GM12878 (cell line): ENCODE data around the gene KDM4C. TPM values are rescaled to one million over a fixed set of nuclear protein-coding genes. Genes with fewer than 3 reads are reported as not detected.

Source experiments
- ATAC-seq: fragments of 200-7000 bp; cut with Tn5 transposase; 3 replicates; pipeline ENCODE4 v1.9.1; 2020; ENCODE audit warnings: mild to moderate bottlenecking, moderate library complexity
- BruUV-seq: library from RNA; stranded (reverse); fragments of 400-500 nt; replicated peaks from 2 replicates; lab custom pipeline; 2021; lab: Mats Ljungman, UMichigan
- CTCF ChIA-PET: fragments of 300-600 bp; sonication (Branson Sonifier 250); formaldehyde crosslinking; extraction: SDS; loops from one replicate; lab custom pipeline; 2021; ENCODE audit warnings: inconsistent platforms; lab: Yijun Ruan, JAX
- POLR2A ChIA-PET: fragments of 350-600 bp; formaldehyde crosslinking; extraction: SDS; loops from one replicate; lab custom pipeline; 2021; ENCODE audit warnings: inconsistent platforms; lab: Charles Lee
- RAD21 ChIA-PET: fragments of 300-600 bp; sonication (Branson Sonifier 250); formaldehyde crosslinking; loops from one replicate; lab custom pipeline; 2023; ENCODE audit warnings: antibody characterized with exemption; ENCODE audit not compliant: unreplicated experiment; lab: Charles Lee
- SMC1A ChIA-PET: fragments of 300-600 bp; sonication (Branson Sonifier 250); formaldehyde crosslinking; loops from one replicate; lab custom pipeline; 2023; ENCODE audit not compliant: unreplicated experiment, uncharacterized antibody; lab: Charles Lee
- DNase-seq: peaks from one replicate; pipeline ENCODE4 v3.0.0-alpha.2; 2011; ENCODE audit warnings: low read depth, low spot score
- FAIRE-seq: peaks from 3 replicates; lab custom pipeline; 2011; peaks lifted over from hg19 to GRCh38; lab: Jason Lieb, UNC
- H2AFZ ChIP-seq: 2 replicates; pipeline ENCODE4 v1.6.0; 2011; ENCODE audit warnings: low read depth, low read length, control low read depth; ENCODE audit not compliant: control insufficient read depth
- H3K27ac ChIP-seq: 2 replicates; pipeline ENCODE4 v1.5.1; 2011; ENCODE audit warnings: control low read depth; ENCODE audit not compliant: control insufficient read depth, insufficient read depth
- H3K27me3 ChIP-seq, 2 experiments: replicated peaks in 1 of 2; 2 replicates each; pipeline versions ENCODE4 v1.6.0 to v1.6.1; 2011; ENCODE audit warnings: low read length in 1 of 2; ENCODE audit not compliant: control insufficient read depth in 2 of 2, insufficient read depth in 2 of 2
- H3K36me3 ChIP-seq, 2 experiments: 2 replicates each; pipeline ENCODE4 v1.5.1; 2011; ENCODE audit warnings: low read length in 1 of 2; ENCODE audit not compliant: control insufficient read depth in 2 of 2, insufficient read depth in 2 of 2
- H3K4me1 ChIP-seq: 2 replicates; pipeline ENCODE4 v1.6.1; 2011; ENCODE audit warnings: mild to moderate bottlenecking, low read length, moderate library complexity, mixed read lengths; ENCODE audit not compliant: control insufficient read depth, insufficient read depth
- H3K4me2 ChIP-seq: 2 replicates; pipeline ENCODE4 v1.6.0; 2011; ENCODE audit warnings: control low read depth; ENCODE audit not compliant: control insufficient read depth, insufficient read depth
- H3K4me3 ChIP-seq: fragments of 200-600 bp; sonication (generic); 2 replicates; pipeline ENCODE4 v1.5.1; 2016
- H3K79me2 ChIP-seq: 2 replicates; pipeline ENCODE4 v1.6.0; 2011; ENCODE audit warnings: low read length; ENCODE audit not compliant: control insufficient read depth, insufficient read depth
- H3K9ac ChIP-seq: 2 replicates; pipeline ENCODE4 v1.8.0; 2011; ENCODE audit warnings: low read length, control low read depth, mixed read lengths; ENCODE audit not compliant: control insufficient read depth, insufficient read depth
- H3K9me3 ChIP-seq: replicated peaks from 3 replicates; pipeline ENCODE4 v1.5.1; 2011; ENCODE audit warnings: mild to moderate bottlenecking, low read length; ENCODE audit not compliant: control insufficient read depth, insufficient read depth
- H4K20me1 ChIP-seq: 2 replicates; pipeline ENCODE4 v1.6.0; 2011; ENCODE audit not compliant: control insufficient read depth, insufficient read depth
- WGBS: methylation state at CpG from one replicate; pipeline ENCODE4 v1.1.6; 2016; ENCODE audit warnings: low lambda C conversion rate; ENCODE audit not compliant: insufficient replicate concordance, insufficient coverage; ENCODE audit errors: missing lambda C conversion rate; 5-methylcytosine and 5-hydroxymethylcytosine counted together
- in situ Hi-C: fragments of 300-500 bp; cut with MboI; formaldehyde crosslinking; loops from 9 replicates; pipeline ENCODE4 v1.14.3; 2018; ENCODE audit warnings: mixed read lengths
- intact Hi-C: fragments of 100-400 bp; cut with micrococcal nuclease; formaldehyde crosslinking; loops from one replicate; pipeline ENCODE4 v1.14.2; 2022; ENCODE audit not compliant: unreplicated experiment
- polyA plus RNA-seq, 11 experiments: library from polyadenylated mRNA; depleted of rRNA in 4 of 11; unstranded in 6 of 11; stranded (reverse) in 5 of 11; fragments of >200 nt; fragmentation: Nextera tagmentation in 4 of 11; fragmentation: Illumina TruSeq in 1 of 11; extraction: Ambion mirVana in 4 of 11; extraction: Trizol in 1 of 11; gene quantifications; 1 replicate in 1 of 11; 2 replicates in 10 of 11; pipeline versions ENCODE4 v1.2.1 to v1.2.3, GENCODE V29; 2011 to 2016; ENCODE audit warnings: inconsistent platforms in 2 of 11, missing spikeins in 2 of 11, low read depth in 1 of 11
- total RNA-seq, 4 experiments: library from RNA; depleted of rRNA in 3 of 4; stranded (reverse); fragments of >200 nt in 3 of 4; fragmentation: Illumina TruSeq in 1 of 4; extraction: Trizol in 1 of 4; gene quantifications; 2 replicates each; pipeline versions ENCODE4 v1.2.1 to v1.2.3, GENCODE V29; 2013 to 2021
- TF ChIP-seq, protein P1 (sequence below): IDR thresholded peaks from 2 replicates; pipeline ENCODE4 v1.6.1; 2012; ENCODE audit warnings: low read length, inconsistent platforms
- TF ChIP-seq, protein P2 (sequence below): fragments of 450-650 bp; formaldehyde crosslinking; IDR thresholded peaks from 2 replicates; pipeline ENCODE4 v1.5.0; 2022; ENCODE audit warnings: mild to moderate bottlenecking, missing genetic modification characterization

KDM4C gene
- total and polyA plus RNA-seq, 10 of the 15 experiments (the other 5 are each of a cell fraction or from before 2014, with no cell fraction given) = 6.8 to 41.2 (median 20.1) TPM

DNA sequence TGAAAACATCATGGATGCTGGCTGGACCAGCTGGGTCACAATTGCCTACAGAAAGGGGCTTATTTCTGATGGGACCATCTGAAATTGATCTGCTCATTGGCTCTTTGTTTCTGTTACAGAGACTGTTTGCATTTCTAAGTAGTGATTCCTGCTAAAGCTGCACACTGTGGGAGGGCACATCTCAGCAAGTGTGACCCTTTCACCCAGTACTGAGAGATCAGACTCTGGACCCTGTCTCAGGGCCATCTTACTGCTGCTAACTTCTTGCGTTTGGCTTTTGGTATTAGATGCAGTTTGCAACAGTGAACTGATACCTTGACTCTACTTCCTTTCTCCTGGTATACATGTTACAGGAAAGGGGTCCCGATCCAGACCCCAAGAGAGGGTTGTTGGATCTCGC is 24.5 kb upstream of the KDM4C start:
- Histone ChIP-seq H3K9ac (no peak overlapping the region), H3K27me3 (no peaks in the 10 kb centered on the region), H3K79me2 (no peaks in the 10 kb centered on the region), H3K36me3 (no peaks in the 10 kb centered on the region), H3K27ac (no peak overlapping the region), H4K20me1 (no peaks in the 10 kb centered on the region), H2AFZ (no peak overlapping the region), H3K9me3 (peaks cover 3% of the 10 kb centered on the region; the same call in 1 of the 3 replicates), H3K4me2 (no peak overlapping the region), H3K4me3 (no peak overlapping the region), H3K4me1 (no peaks in the 10 kb centered on the region)
- BruUV-seq = no TSS peak
- FAIRE-seq (no peak), ATAC-seq (no peak), DNase-seq (no peak)
- ChIA-PET POLR2A (interaction anchor here (1.1 kb wide), 1 partner anchor 19 kb away, joined by 4 read pairs; no protein-coding TSS in a partner anchor), RAD21 (interaction anchor here (1.1 kb wide), 1 partner anchor 17 kb away, joined by 3 read pairs; no protein-coding TSS in a partner anchor), SMC1A (interaction anchor here (1.1 to 1.3 kb wide), 2 partner anchors 10 to 24 kb away, joined by 3 to 4 read pairs; no protein-coding TSS in a partner anchor), CTCF (interaction anchor here (0.8 to 1.3 kb wide), 3 partner anchors 16 to 605 kb away, joined by 3 read pairs; no protein-coding TSS in a partner anchor)
- in situ Hi-C loops (no loop called here), intact Hi-C loops (loop anchor here (10.0 kb wide), 1 partner anchor 378 kb away; no protein-coding TSS in a partner anchor)
- TF ChIP-seq, protein P1, sequence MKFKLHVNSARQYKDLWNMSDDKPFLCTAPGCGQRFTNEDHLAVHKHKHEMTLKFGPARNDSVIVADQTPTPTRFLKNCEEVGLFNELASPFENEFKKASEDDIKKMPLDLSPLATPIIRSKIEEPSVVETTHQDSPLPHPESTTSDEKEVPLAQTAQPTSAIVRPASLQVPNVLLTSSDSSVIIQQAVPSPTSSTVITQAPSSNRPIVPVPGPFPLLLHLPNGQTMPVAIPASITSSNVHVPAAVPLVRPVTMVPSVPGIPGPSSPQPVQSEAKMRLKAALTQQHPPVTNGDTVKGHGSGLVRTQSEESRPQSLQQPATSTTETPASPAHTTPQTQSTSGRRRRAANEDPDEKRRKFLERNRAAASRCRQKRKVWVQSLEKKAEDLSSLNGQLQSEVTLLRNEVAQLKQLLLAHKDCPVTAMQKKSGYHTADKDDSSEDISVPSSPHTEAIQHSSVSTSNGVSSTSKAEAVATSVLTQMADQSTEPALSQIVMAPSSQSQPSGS = no peak
- TF ChIP-seq, protein P2, sequence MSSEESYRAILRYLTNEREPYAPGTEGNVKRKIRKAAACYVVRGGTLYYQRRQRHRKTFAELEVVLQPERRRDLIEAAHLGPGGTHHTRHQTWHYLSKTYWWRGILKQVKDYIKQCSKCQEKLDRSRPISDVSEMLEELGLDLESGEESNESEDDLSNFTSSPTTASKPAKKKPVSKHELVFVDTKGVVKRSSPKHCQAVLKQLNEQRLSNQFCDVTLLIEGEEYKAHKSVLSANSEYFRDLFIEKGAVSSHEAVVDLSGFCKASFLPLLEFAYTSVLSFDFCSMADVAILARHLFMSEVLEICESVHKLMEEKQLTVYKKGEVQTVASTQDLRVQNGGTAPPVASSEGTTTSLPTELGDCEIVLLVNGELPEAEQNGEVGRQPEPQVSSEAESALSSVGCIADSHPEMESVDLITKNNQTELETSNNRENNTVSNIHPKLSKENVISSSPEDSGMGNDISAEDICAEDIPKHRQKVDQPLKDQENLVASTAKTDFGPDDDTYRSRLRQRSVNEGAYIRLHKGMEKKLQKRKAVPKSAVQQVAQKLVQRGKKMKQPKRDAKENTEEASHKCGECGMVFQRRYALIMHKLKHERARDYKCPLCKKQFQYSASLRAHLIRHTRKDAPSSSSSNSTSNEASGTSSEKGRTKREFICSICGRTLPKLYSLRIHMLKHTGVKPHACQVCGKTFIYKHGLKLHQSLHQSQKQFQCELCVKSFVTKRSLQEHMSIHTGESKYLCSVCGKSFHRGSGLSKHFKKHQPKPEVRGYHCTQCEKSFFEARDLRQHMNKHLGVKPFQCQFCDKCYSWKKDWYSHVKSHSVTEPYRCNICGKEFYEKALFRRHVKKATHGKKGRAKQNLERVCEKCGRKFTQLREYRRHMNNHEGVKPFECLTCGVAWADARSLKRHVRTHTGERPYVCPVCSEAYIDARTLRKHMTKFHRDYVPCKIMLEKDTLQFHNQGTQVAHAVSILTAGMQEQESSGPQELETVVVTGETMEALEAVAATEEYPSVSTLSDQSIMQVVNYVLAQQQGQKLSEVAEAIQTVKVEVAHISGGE (CRISPR knock-in tag) = no peak
- 80% methylated on average over 3 of the region's 3 CpGs for WGBS
